Astrocyte (in vitro differentiated cells and primary cell): ENCODE results near the gene DCBLD1.

ENCODE experiments used
- CTCF ChIP-seq: IDR thresholded peaks from 2 replicates; pipeline ENCODE4 v1.5.1; 2011; ENCODE audit warnings: low read depth, mild to moderate bottlenecking, inconsistent platforms, low read length, moderate library complexity; ENCODE audit not compliant: insufficient read depth
- EZH2 ChIP-seq: IDR thresholded peaks from 2 replicates; pipeline ENCODE4 v1.6.1; 2012; ENCODE audit warnings: mild to moderate bottlenecking, low read length, inconsistent platforms; ENCODE audit not compliant: insufficient read depth

- no peak for TF ChIP-seq CTCF
- TF ChIP-seq EZH2 = no peak
Observed at GRCh38 chr6:117509021-117509420, 26.5 kb downstream of the DCBLD1 start.
